IPS-18a (cell line): ENCODE measurements around the gene VPS16.
A peak's percentile ranks its signal among the peaks of the same experiment; 100 is the strongest.

Experiments used
- H3K27ac ChIP-seq: one replicate; pipeline ENCODE4 v1.5.1; 2013; ENCODE audit warnings: low read length
- H3K27me3 ChIP-seq: one replicate; pipeline ENCODE4 v1.6.1; 2013; ENCODE audit warnings: mild to moderate bottlenecking, low read length; ENCODE audit not compliant: control insufficient read depth, insufficient read depth
- H3K36me3 ChIP-seq: one replicate; pipeline ENCODE4 v1.6.1; 2013; ENCODE audit warnings: low read depth, low read length; ENCODE audit not compliant: control insufficient read depth
- H3K4me1 ChIP-seq: one replicate; pipeline ENCODE4 v1.6.1; 2013; ENCODE audit warnings: low read depth, low read length; ENCODE audit not compliant: control insufficient read depth
- H3K4me3 ChIP-seq: one replicate; pipeline ENCODE4 v1.5.1; 2013; ENCODE audit warnings: low read length
- H3K9ac ChIP-seq: one replicate; pipeline ENCODE4 v1.6.1; 2013; ENCODE audit warnings: mild to moderate bottlenecking, low read length, moderate library complexity
- H3K9me3 ChIP-seq: one replicate; pipeline ENCODE4 v1.6.1; 2013; ENCODE audit warnings: low read depth, low read length; ENCODE audit not compliant: control insufficient read depth

VPS16 gene

GRCh38 chr20:2812189-2812588 is 28.4 kb upstream of the VPS16 start:
- Histone ChIP-seq H3K36me3 (no peaks in the 10 kb centered on the region), H3K9me3 (no peaks in the 10 kb centered on the region), H3K9ac (no peak overlapping the region), H3K4me3 (no peak overlapping the region), H3K27ac (no peak overlapping the region), H3K27me3 (peaks cover 7% of the 10 kb centered on the region), H3K4me1 (no peaks in the 10 kb centered on the region)

GRCh38 chr20:2814076-2814475 is 26.5 kb upstream of the VPS16 start:
- H3K27me3 ChIP-seq: peaks cover 2% of the 10 kb centered on the region
- H3K27ac ChIP-seq: no peak overlapping the region
- no peaks in the 10 kb centered on the region for H3K9me3 ChIP-seq
- H3K9ac ChIP-seq: no peak overlapping the region
- H3K36me3 ChIP-seq: no peaks in the 10 kb centered on the region
- no peak overlapping the region for H3K4me3 ChIP-seq
- no peaks in the 10 kb centered on the region for H3K4me1 ChIP-seq

GRCh38 chr20:2814587-2815051 is 25.9 kb upstream of the VPS16 start, which contains the start of gene C20orf141:
Gene C20orf141, plus strand, starts transcription at chr20:2814987. Its CDS starts 198 bp downstream, at chr20:2815185.
- no peaks in the 10 kb centered on the region for H3K4me1 ChIP-seq
- no peak within 1 kb of the TSS for H3K27ac ChIP-seq
- H3K27me3 ChIP-seq: peaks cover 7% of the 10 kb centered on the region
- H3K9ac ChIP-seq: no peak within 1 kb of the TSS
- H3K4me3 ChIP-seq: no peak within 1 kb of the TSS
- H3K9me3 ChIP-seq: no peaks in the 10 kb centered on the region
- no peaks in the 10 kb centered on the region for H3K36me3 ChIP-seq

- Histone ChIP-seq H3K27me3 (peaks cover 15% of the 10 kb centered on the region), H3K4me3 (no peak overlapping the region), H3K9ac (no peak overlapping the region), H3K4me1 (peaks cover 6% of the 10 kb centered on the region), H3K36me3 (no peaks in the 10 kb centered on the region), H3K27ac (no peak overlapping the region), H3K9me3 (no peaks in the 10 kb centered on the region)
Observed at GRCh38 chr20:2815242-2815900, 25.2 kb upstream of the VPS16 start.

GRCh38 chr20:2816030-2816582 is 24.4 kb upstream of the VPS16 start, which contains the start of gene TMEM239:
Gene TMEM239, plus strand, starts transcription at chr20:2816364. Its CDS starts 191 bp downstream, at chr20:2816555.
- Histone ChIP-seq H3K9ac (no peak within 1 kb of the TSS), H3K4me3 (no peak within 1 kb of the TSS), H3K27ac (no peak within 1 kb of the TSS), H3K9me3 (no peaks in the 10 kb centered on the region), H3K27me3 (peaks cover 22% of the 10 kb centered on the region), H3K4me1 (peaks cover 8% of the 10 kb centered on the region), H3K36me3 (no peaks in the 10 kb centered on the region)

- Histone ChIP-seq H3K4me1 (peaks cover 8% of the 10 kb centered on the region), H3K9ac (no peak overlapping the region), H3K27me3 (peaks cover 29% of the 10 kb centered on the region), H3K36me3 (no peaks in the 10 kb centered on the region), H3K4me3 (no peak overlapping the region), H3K9me3 (no peaks in the 10 kb centered on the region), H3K27ac (no peak overlapping the region)
Observed at GRCh38 chr20:2816583-2817340, 23.8 kb upstream of the VPS16 start.

GRCh38 chr20:2817341-2817726 is 23.2 kb upstream of the VPS16 start:
- Histone ChIP-seq H3K4me1 (peaks cover 8% of the 10 kb centered on the region), H3K4me3 (no peak overlapping the region), H3K27ac (no peak overlapping the region), H3K27me3 (peaks cover 34% of the 10 kb centered on the region), H3K9ac (no peak overlapping the region), H3K36me3 (no peaks in the 10 kb centered on the region), H3K9me3 (no peaks in the 10 kb centered on the region)

- Histone ChIP-seq H3K9me3 (no peaks in the 10 kb centered on the region), H3K4me3 (no peak overlapping the region)
Observed at GRCh38 chr20:2817891-2818595, 22.5 kb upstream of the VPS16 start.

GRCh38 chr20:2820084-2820895 is 20.3 kb upstream of the VPS16 start:
- no peak overlapping the region for H3K9ac ChIP-seq
- H3K4me1 ChIP-seq: peaks cover 8% of the 10 kb centered on the region
- peak overlapping the region; percentile 28 for H3K4me3 ChIP-seq
- H3K9me3 ChIP-seq: no peaks in the 10 kb centered on the region
- no peak overlapping the region for H3K27ac ChIP-seq
- H3K27me3 ChIP-seq: peaks cover 36% of the 10 kb centered on the region
- H3K36me3 ChIP-seq: no peaks in the 10 kb centered on the region

More at GRCh38 chr20:2817891-2818595, 22.5 kb upstream of the VPS16 start:
- Histone ChIP-seq H3K9ac (no peak overlapping the region), H3K27ac (no peak overlapping the region), H3K36me3 (no peaks in the 10 kb centered on the region), H3K27me3 (peaks cover 36% of the 10 kb centered on the region), H3K4me1 (peaks cover 8% of the 10 kb centered on the region)

- Histone ChIP-seq H3K9ac (no peak overlapping the region), H3K27me3 (peaks cover 42% of the 10 kb centered on the region), H3K36me3 (no peaks in the 10 kb centered on the region), H3K27ac (no peak overlapping the region), H3K9me3 (no peaks in the 10 kb centered on the region), H3K4me3 (no peak overlapping the region), H3K4me1 (peaks cover 8% of the 10 kb centered on the region)
Observed at GRCh38 chr20:2820896-2821869, 19.4 kb upstream of the VPS16 start.
